ENCODE measurements around the gene POLRMT.
"Not testable (repeated sequence)": the region's sequence is repeated elsewhere in the genome, so short reads cannot be mapped to it uniquely, and the experiment has no call there.

POLRMT gene

GRCh38 chr19:610801-611480 lies 22.4 kb downstream of the POLRMT start:
- DNase-seq (ENCODE audit: low read depth), result peak; percentile 46

GRCh38 chr19:610071-610800 lies 23.1 kb downstream of the POLRMT start:
- no peak for DNase-seq (ENCODE audit: low read depth)

DNA sequence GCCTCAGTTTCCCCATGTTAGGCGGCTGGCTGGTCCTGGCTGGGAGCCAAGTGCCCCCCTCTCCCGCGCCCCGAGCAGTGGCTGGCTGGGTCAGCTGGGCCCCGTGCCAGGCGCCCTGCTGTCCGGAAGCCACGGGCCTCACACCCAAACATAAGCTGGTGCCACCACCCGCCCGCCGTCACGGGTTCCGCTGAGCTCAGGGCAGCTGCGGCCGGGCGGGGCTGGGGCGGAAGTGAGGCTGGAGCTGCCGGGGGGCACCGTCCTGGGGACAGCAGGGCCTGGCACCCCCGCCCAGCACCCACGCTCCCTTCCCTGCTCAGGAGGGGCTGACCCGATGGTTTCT lies 24.4 kb downstream of the POLRMT start:
- no peak for DNase-seq (ENCODE audit: low read depth)

- no peak for DNase-seq (ENCODE audit: low read depth)
Observed at GRCh38 chr19:608155-609003, 25.0 kb downstream of the POLRMT start.

DNA sequence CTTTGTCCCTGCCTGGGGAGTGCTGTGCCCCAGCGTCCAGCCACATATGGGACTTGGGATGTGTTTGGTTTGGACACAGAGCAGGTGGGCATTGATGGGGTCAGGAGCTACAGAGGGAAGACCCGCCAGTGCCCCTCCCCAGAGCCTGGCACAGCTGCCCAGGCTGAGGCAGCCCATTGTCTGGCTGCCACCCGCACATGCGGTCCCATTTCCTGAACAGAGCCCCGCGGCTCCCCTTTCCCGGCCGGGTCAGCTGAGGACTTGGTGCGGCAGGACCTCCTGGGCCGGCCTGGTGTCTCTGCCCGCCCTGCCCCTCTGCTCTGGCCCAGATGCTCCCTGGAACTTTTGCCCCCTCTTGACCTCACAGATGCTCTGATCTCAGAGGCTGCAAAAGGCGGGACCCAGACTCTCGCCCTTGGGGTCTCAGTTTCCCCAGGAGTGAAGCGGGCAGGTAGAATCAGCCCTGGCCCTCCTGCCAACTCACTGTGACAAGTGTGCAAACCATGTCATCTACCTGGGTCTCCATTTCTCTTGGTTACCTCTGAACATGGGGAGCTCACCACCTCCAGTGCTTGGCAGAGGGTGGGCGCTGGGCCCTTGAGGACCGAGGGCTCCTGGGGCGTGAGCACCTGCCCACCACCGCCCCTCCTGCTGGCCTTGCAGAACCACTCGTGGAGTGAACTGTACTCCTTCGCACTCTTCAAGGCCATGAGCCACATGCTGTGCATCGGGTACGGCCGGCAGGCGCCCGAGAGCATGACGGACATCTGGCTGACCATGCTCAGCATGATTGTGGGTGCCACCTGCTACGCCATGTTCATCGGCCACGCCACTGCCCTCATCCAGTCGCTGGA lies 25.8 kb downstream of the POLRMT start:
- no peak for DNase-seq (ENCODE audit: low read depth)

DNA sequence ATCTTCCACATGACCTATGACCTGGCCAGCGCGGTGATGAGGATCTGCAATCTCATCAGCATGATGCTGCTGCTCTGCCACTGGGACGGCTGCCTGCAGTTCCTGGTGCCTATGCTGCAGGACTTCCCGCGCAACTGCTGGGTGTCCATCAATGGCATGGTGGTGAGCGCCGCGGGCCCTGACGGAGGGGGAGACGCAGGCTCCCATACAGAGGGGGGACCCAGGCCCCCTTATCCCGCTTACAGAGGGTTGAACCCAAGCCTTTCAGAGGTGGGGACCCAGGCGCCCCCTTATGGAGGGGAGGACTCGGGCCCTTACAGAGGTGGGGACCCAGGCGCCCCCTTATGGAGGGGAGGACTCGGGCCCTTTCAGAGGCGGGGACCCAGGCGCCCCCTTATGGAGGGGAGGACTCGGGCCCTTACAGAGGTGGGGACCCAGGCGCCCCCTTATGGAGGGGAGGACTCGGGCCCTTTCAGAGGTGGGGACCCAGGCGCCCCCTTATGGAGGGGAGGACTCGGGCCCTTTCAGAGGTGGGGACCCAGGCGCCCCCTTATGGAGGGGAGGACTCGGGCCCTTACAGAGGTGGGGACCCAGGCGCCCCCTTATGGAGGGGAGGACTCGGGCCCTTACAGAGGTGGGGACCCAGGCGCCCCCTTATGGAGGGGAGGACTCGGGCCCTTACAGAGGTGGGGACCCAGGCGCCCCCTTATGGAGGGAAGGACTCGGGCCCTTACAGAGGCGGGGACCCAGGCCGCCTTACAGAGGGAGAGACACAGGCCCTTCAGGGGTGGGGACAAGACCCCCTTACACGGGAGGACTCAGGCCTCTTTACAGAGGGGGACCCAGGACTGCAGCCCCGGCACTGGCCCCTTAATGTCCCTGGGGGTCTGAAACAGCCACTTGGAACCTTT lies 28.0 kb downstream of the POLRMT start:
- not testable (repeated sequence) for DNase-seq (ENCODE audit: low read depth)

DNA sequence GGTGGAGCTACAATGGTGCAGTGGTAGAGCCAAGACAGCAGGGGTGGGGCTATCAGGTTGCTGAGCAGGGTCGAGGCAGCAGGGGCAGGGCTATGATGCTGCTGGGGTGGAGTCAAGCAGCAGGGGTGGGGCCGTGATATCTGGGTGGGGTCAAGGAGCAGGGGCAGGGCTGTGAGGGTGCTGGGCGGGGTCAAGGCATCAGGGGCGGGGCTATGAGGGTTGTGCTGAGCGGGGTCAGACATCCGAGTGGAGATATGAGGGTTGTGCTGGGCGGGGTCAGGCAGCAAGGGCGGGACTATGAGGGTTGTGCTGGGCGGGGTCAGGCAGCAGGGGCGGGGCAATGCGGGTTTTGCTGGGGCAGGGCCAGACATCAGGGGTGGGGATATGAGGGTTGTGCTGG lies 29.0 kb downstream of the POLRMT start:
- no peak for DNase-seq (ENCODE audit: low read depth)

DNA sequence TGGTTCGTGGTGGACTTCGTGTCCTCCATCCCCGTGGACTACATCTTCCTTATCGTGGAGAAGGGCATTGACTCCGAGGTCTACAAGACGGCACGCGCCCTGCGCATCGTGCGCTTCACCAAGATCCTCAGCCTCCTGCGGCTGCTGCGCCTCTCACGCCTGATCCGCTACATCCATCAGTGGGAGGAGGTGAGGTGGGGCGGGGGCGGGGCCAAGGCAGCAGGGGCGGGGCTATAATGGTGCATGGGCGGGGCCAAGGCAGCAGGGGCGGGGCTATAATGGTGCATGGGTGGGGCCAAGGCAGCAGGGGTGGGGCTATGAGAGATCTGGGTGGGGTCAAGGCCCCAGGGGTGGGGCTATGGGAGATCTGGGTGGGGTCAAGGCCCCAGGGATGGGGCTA lies 29.6 kb downstream of the POLRMT start:
- DNase-seq (ENCODE audit: low read depth), result not testable (repeated sequence)

- DNase-seq (ENCODE audit: low read depth), result not testable (repeated sequence)
Observed at GRCh38 chr19:603302-603639, 30.1 kb downstream of the POLRMT start.

DNA sequence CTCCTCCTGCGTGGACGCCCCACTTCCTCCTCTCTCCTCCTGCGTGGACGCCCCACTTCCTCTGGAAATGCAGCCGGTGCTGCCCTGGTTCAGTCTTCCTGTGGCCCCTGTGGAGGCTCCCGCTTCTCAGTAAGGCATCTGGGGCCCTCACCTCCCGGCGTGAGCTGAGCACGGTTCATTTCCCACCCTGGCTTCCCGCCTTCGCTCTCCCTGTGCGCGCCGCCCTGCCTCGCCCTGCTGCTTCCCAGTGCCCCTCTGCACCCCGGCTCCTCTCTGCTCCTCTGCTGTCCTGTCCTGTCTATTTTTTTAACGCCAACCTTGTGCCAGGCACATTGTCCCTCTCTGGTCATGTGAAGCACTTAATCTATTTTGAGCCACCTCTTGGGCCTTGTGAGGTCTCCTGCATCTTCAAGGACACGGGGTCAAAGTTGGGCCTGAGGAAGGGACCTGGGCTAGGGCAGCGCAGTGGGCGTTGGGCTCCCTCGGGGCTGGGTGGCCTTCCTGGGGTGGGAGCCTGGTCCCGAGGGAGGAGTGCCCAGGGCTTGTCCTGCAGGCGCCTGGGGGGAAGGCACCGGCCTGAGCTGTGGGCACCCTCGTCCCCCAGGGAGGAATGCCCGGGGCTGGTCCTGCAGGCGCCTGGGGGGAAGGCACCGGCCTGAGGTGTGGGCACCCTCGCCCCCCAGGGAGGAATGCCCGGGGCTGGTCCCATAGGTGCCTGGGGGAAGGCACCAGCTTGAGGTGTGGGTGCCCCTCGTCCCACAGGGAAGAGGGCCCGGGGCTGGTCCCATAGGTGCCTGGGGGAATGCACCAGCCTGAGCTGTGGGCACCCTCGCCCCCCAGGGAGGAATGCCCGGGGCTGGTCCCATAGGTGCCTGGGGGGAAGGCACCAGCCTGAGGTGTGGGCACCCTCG lies 30.7 kb downstream of the POLRMT start:
- DNase-seq (ENCODE audit: low read depth), result no peak

GRCh38 chr19:601790-602189 lies 31.5 kb downstream of the POLRMT start:
- DNase-seq (ENCODE audit: low read depth), result no peak

- no peak for DNase-seq (ENCODE audit: low read depth)
Observed at GRCh38 chr19:601310-601709, 32.0 kb downstream of the POLRMT start.

DNA sequence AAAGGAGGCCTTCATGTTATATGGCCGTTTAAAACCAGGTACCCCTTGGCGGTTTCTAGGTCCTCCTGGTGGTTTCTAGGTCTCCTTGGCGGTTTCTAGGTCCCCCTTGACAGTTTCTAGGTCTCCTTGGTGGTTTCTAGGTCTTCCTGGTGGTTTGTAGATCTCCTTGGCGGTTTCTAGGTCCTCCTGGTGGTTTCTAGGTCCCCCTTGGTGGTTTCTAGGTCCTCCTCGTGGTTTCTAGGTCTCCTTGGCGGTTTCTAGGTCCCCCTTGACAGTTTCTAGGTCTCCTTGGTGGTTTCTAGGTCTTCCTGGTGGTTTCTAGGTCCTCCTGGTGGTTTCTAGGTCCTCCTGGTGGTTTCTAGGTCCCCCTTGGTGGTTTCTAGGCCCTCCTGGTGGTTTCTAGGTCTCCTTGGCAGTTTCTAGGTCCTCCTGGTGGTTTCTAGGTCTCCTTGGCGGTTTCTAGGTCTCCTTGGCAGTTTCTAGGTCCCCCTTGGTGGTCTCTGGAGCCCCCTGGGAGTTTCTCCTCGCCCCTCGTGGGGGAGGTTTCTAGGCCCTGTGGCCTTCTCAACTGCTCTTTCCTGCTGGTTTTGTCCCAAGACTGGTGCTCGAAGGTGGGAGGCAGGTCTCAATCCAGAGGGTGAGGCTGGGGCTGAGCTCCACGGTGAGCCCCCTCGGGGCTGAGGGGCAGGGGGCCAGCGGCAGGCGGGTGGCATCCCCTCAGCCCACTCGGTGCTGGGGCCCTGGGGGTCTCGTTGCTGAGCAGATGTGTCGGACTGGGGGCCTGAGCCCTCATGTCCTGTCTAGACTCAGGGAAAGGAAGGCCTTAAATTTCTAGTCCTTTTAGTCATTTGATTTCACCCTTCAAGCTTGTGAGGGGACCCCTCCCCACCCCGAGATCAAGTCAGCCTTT lies 35.7 kb downstream of the POLRMT start:
- DNase-seq (ENCODE audit: low read depth), result no peak

DNA sequence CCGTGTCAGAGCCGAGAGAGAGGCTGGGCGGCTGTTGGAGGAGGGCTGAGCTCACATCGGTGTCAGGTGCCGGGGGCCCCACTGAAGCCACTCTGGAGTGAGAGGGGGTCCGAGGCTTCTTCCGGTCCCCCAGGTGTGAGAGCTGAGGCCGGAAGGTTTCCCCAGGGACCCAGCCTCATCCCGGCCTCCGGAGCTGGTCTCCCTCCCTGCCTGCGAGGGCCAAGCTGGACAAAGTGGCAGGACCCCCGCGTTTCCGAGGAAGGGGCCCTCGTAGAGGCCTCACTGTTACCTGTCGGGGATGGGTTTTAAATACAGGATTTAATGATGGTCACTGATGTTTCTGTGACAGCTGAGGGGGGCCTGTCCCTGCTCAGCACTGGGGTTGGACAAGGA lies 37.1 kb downstream of the POLRMT start:
- DNase-seq (ENCODE audit: low read depth), result no peak

- DNase-seq (ENCODE audit: low read depth), result no peak
Observed at GRCh38 chr19:595326-596262, 37.7 kb downstream of the POLRMT start.

DNA sequence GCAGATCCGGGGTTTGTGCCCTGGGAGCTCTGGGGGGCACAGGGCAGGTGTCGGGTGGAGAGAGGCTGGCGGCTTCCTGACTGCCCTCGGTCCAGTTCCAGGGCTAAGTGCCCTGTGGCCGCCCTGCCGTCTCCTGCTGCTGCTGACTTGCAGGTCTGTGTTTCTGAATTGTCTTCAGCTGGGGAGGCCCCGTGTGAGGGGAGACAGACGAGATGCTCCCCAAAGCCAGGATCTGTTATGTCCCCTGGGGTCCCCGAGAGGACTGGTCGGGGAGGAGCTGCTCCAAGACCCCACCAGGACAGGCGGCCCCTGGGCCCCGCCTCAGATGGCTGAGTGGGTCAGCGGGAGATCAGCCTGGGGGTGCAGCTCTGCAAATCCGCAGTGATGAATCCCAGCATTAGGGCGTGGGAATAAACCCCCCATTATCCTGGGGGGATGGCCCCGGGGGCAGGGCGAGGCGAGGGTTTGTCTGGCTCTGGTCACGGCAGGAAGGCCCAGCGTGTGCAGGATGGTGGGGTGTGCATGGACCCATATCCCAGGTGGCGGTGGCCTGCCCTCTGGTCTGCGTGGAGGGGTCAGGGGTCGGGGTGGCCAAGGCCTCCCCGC lies 39.0 kb downstream of the POLRMT start:
- DNase-seq (ENCODE audit: low read depth), result no peak

GRCh38 chr19:593505-593904 lies 39.8 kb downstream of the POLRMT start:
- DNase-seq (ENCODE audit: low read depth), result no peak

All from stimulated activated CD8-positive, alpha-beta memory T cell treated with anti-CD3 and anti-CD28 coated beads, Interleukin-4, amount 100 ng/mL, for 24 hours (primary cell).